ENCODE results near the gene POU4F2. TPM values are rescaled to one million over a fixed set of nuclear protein-coding genes. Genes with fewer than 3 reads are reported as not detected.

Gene POU4F2
- total and polyA plus RNA-seq, 2 donors (not counting 1 experiment from before 2014, with no cell fraction given), result not detected

DNA sequence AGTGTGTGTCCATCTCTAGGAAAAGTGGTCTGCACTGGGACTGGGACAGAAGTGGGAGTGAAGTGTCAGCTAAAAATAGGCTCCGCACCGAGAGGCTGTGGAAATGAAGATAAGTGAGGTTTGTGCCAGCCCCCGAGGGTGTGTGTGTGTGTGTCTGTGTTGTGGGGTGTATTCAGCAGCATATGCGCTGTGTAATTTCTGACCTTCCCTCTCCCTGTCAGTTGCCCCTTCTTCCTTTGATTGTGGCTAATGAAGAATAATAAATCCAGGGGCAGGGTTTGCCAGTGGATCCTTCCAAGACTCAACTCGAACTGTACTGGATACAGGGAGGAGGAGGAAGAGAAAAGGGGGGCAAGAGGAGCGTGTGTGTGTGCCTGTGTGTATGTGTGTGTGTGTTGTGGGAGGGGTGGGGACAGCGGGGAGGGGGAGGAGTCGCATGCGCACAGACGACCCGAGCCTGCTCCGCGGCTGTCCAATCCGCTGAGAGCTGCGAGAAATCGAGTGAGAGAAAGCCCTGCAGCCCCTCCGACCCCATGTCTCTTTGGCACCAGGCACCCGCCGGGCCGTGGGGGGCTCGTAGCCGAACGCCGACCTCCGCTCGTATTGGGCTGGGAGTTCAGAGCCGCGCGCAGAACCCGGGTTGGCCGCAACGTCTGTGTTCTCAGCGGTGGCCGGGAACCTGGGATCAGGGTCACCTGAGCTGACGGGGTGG lies 916 bp upstream of the POU4F2 start:
- TF ChIP-seq, protein P1, sequence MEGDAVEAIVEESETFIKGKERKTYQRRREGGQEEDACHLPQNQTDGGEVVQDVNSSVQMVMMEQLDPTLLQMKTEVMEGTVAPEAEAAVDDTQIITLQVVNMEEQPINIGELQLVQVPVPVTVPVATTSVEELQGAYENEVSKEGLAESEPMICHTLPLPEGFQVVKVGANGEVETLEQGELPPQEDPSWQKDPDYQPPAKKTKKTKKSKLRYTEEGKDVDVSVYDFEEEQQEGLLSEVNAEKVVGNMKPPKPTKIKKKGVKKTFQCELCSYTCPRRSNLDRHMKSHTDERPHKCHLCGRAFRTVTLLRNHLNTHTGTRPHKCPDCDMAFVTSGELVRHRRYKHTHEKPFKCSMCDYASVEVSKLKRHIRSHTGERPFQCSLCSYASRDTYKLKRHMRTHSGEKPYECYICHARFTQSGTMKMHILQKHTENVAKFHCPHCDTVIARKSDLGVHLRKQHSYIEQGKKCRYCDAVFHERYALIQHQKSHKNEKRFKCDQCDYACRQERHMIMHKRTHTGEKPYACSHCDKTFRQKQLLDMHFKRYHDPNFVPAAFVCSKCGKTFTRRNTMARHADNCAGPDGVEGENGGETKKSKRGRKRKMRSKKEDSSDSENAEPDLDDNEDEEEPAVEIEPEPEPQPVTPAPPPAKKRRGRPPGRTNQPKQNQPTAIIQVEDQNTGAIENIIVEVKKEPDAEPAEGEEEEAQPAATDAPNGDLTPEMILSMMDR (conservative IDR thresholded peaks at IDR 0.05 in 1 of 2, IDR thresholded peaks at IDR 0.05 in 1 of 2; ENCODE audit: low read depth in 1 of 2, low read length in 2 of 2), result no peak
- TF ChIP-seq EZH2 (IDR thresholded peaks at IDR 0.05; ENCODE audit: low read length, missing control alignments), result peak; percentile 60
- Histone ChIP-seq H2AFZ (ENCODE audit: low read length) (no peak overlapping the region), H3K9me3 (ENCODE audit: control insufficient read depth, insufficient read depth, low read depth, low read length) (no peaks in the 10 kb centered on the region), H3K27me3 (ENCODE audit: control insufficient read depth, insufficient read depth, low read length) (peaks cover 36% of the 10 kb centered on the region), H3K79me2 (ENCODE audit: control insufficient read depth, insufficient read depth, low read length) (no peaks in the 10 kb centered on the region), H3K4me2 (ENCODE audit: extremely low read depth, insufficient read depth, low read length) (no peak overlapping the region), H4K20me1 (ENCODE audit: control insufficient read depth, extremely low read depth, insufficient read depth, low read length) (no peaks in the 10 kb centered on the region), H3K27ac (ENCODE audit: insufficient read depth, low read length) (no peak overlapping the region), H3K4me1 (ENCODE audit: control insufficient read depth, extremely low read depth, insufficient read depth, low read length) (no peaks in the 10 kb centered on the region), H3K9ac (ENCODE audit: insufficient read depth, low read length) (no peak overlapping the region), H3K4me3 (replicated peaks in 1 of 4; ENCODE audit: control extremely low read depth in 1 of 4, insufficient read depth in 1 of 4, low read depth in 3 of 4, low read length in 4 of 4) (no peak overlapping the region), H3K36me3 (ENCODE audit: control insufficient read depth, insufficient read depth, low read length) (no peaks in the 10 kb centered on the region)
- DNase-seq (ENCODE audit: low read depth in 2 of 2), result no peak

DNA sequence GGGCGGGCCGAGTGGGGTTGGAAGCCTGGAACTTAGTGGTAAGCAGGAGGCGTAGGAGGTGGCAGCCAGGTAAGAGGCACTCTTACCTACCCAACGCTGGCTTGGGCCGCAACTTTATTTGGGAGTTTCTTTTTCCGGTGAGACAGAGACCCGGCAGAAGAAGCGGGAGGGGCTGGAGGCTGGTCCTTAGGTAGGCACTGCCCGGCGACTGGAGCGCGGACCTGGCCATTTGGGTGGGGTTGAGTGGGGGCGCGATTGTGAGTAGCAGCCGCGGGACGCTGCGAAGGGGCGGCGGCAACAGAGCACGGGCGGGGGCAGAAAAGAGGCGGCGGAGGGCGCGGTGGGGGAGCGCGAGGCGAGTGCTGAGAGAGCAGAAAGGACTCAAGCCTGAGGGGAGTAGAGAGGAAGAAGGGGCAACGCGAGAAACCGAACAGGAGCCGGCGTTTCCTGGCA lies 334 bp upstream of the POU4F2 start:
- Histone ChIP-seq H3K4me3 (replicated peaks in 1 of 4; ENCODE audit: control extremely low read depth in 1 of 4, insufficient read depth in 1 of 4, low read depth in 3 of 4, low read length in 4 of 4) (no peak overlapping the region), H2AFZ (ENCODE audit: low read length) (no peak overlapping the region), H4K20me1 (ENCODE audit: control insufficient read depth, extremely low read depth, insufficient read depth, low read length) (no peaks in the 10 kb centered on the region), H3K4me2 (ENCODE audit: extremely low read depth, insufficient read depth, low read length) (no peak overlapping the region), H3K9ac (ENCODE audit: insufficient read depth, low read length) (no peak overlapping the region), H3K36me3 (ENCODE audit: control insufficient read depth, insufficient read depth, low read length) (no peaks in the 10 kb centered on the region), H3K9me3 (ENCODE audit: control insufficient read depth, insufficient read depth, low read depth, low read length) (no peaks in the 10 kb centered on the region), H3K79me2 (ENCODE audit: control insufficient read depth, insufficient read depth, low read length) (no peaks in the 10 kb centered on the region), H3K4me1 (ENCODE audit: control insufficient read depth, extremely low read depth, insufficient read depth, low read length) (no peaks in the 10 kb centered on the region), H3K27me3 (ENCODE audit: control insufficient read depth, insufficient read depth, low read length) (peaks cover 32% of the 10 kb centered on the region), H3K27ac (ENCODE audit: insufficient read depth, low read length) (no peak overlapping the region)
- TF ChIP-seq EZH2 (IDR thresholded peaks at IDR 0.05; ENCODE audit: low read length, missing control alignments), result no peak
- TF ChIP-seq, protein P1 (conservative IDR thresholded peaks at IDR 0.05 in 1 of 2, IDR thresholded peaks at IDR 0.05 in 1 of 2; ENCODE audit: low read depth in 1 of 2, low read length in 2 of 2), result no peak
- no peak for DNase-seq (ENCODE audit: low read depth in 2 of 2)

DNA sequence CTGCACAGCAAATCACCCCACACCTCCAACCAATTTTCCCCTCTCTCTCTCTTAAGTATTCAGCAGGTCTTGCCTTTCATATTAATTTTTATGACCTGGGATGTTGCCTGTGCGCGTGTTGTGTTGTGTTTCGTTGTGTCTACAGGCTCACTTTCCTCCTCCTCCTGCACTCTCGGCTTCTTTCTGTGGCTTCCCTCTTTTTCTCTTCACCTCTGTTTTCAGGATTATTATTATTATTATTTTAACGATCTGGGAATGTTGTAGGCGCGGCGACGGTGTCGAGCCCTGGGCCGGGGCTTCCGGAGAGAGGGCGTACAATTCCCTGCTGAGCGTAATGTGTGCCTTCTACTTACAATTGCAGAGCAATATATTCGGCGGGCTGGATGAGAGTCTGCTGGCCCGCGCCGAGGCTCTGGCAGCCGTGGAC lies 826 bp downstream of the POU4F2 start:
- H3K4me2 ChIP-seq (ENCODE audit: extremely low read depth, insufficient read depth, low read length), result no peak overlapping the region
- no peak for TF ChIP-seq EZH2 (IDR thresholded peaks at IDR 0.05; ENCODE audit: low read length, missing control alignments)
- TF ChIP-seq, protein P1 (conservative IDR thresholded peaks at IDR 0.05 in 1 of 2, IDR thresholded peaks at IDR 0.05 in 1 of 2; ENCODE audit: low read depth in 1 of 2, low read length in 2 of 2), result no peak
- H3K9me3 ChIP-seq (ENCODE audit: control insufficient read depth, insufficient read depth, low read depth, low read length), result no peaks in the 10 kb centered on the region
- H3K36me3 ChIP-seq (ENCODE audit: control insufficient read depth, insufficient read depth, low read length), result no peaks in the 10 kb centered on the region
- H3K79me2 ChIP-seq (ENCODE audit: control insufficient read depth, insufficient read depth, low read length), result no peaks in the 10 kb centered on the region
- peaks cover 32% of the 10 kb centered on the region for H3K27me3 ChIP-seq (ENCODE audit: control insufficient read depth, insufficient read depth, low read length)
- no peaks in the 10 kb centered on the region for H4K20me1 ChIP-seq (ENCODE audit: control insufficient read depth, extremely low read depth, insufficient read depth, low read length)
- no peak overlapping the region for H3K9ac ChIP-seq (ENCODE audit: insufficient read depth, low read length)
- H3K4me3 ChIP-seq (replicated peaks in 1 of 4; ENCODE audit: control extremely low read depth in 1 of 4, insufficient read depth in 1 of 4, low read depth in 3 of 4, low read length in 4 of 4), result no peak overlapping the region
- no peak overlapping the region for H3K27ac ChIP-seq (ENCODE audit: insufficient read depth, low read length)
- no peaks in the 10 kb centered on the region for H3K4me1 ChIP-seq (ENCODE audit: control insufficient read depth, extremely low read depth, insufficient read depth, low read length)
- H2AFZ ChIP-seq (ENCODE audit: low read length), result no peak overlapping the region
- no peak for DNase-seq (ENCODE audit: low read depth in 2 of 2)
